Hepatic stellate cell (primary cell): ENCODE measurements around the gene F7.
"Not testable (repeated sequence)": the region's sequence is repeated elsewhere in the genome, so short reads cannot be mapped to it uniquely, and the experiment has no call there.

Experiments
- DNase-seq: peaks from one replicate; pipeline ENCODE4 v3.0.0; 2011; ENCODE audit warnings: low spot score

Gene F7

GRCh38 chr13:113105032-113105920 lies at the start of gene F7:
Gene F7, plus strand, starts transcription at chr13:113105791. Its CDS starts 51 bp downstream, at chr13:113105842.
- DNase-seq = no peak

- no peak for DNase-seq
Measured at GRCh38 chr13:113057084-113057483, 48.5 kb upstream of the F7 start.

GRCh38 chr13:113057559-113057958 lies 48.0 kb upstream of the F7 start:
- DNase-seq = not testable (repeated sequence)

- DNase-seq = no peak
Measured at GRCh38 chr13:113058129-113058987, 47.2 kb upstream of the F7 start.

GRCh38 chr13:113058988-113059850 lies 46.4 kb upstream of the F7 start:
- no peak for DNase-seq

GRCh38 chr13:113059891-113060290 lies 45.7 kb upstream of the F7 start:
- DNase-seq = no peak

- DNase-seq = no peak
Measured at GRCh38 chr13:113060557-113061270, 44.9 kb upstream of the F7 start.

- no peak for DNase-seq
Measured at GRCh38 chr13:113061271-113061625, 44.3 kb upstream of the F7 start.

GRCh38 chr13:113061796-113062425 lies 43.7 kb upstream of the F7 start:
- DNase-seq = no peak

- no peak for DNase-seq
Measured at GRCh38 chr13:113062691-113063090, 42.9 kb upstream of the F7 start.

GRCh38 chr13:113063091-113063491 lies 42.5 kb upstream of the F7 start:
- no peak for DNase-seq

GRCh38 chr13:113064000-113064533 lies 41.5 kb upstream of the F7 start:
- no peak for DNase-seq

- DNase-seq = peak; percentile 73
Measured at GRCh38 chr13:113064534-113065405, 40.8 kb upstream of the F7 start.

- DNase-seq = no peak
Measured at GRCh38 chr13:113065406-113066141, 40.0 kb upstream of the F7 start.

GRCh38 chr13:113066142-113066455 lies 39.5 kb upstream of the F7 start:
- DNase-seq = no peak

- no peak for DNase-seq
Measured at GRCh38 chr13:113066746-113067145, 38.8 kb upstream of the F7 start.

GRCh38 chr13:113069861-113070805 lies 35.5 kb upstream of the F7 start:
- no peak for DNase-seq

GRCh38 chr13:113070855-113071254 lies 34.7 kb upstream of the F7 start:
- no peak for DNase-seq
